NT2/D1 (cell line): Measurements from ENCODE around the gene ANKS4B.

Experiments
- DNase-seq: peaks from one replicate; pipeline ENCODE4 v3.0.0-alpha.2; 2011; ENCODE audit warnings: low read depth, low spot score
- H3K27me3 ChIP-seq: 2 replicates; pipeline ENCODE4 v1.6.0; 2011; ENCODE audit warnings: mild to moderate bottlenecking; ENCODE audit not compliant: insufficient read length, insufficient read depth
- H3K36me3 ChIP-seq: 2 replicates; pipeline ENCODE4 v1.6.1; 2011; ENCODE audit warnings: mild to moderate bottlenecking, low read length, mixed read lengths; ENCODE audit not compliant: insufficient read depth, insufficient read length
- H3K4me1 ChIP-seq: 2 replicates; pipeline ENCODE4 v1.5.1; 2011; ENCODE audit not compliant: insufficient read depth, insufficient read length
- H3K4me3 ChIP-seq: 2 replicates; pipeline ENCODE4 v1.5.1; 2011; ENCODE audit warnings: low read depth; ENCODE audit not compliant: insufficient read length
- H3K9ac ChIP-seq: 2 replicates; pipeline ENCODE4 v1.6.0; 2011; ENCODE audit warnings: low read depth; ENCODE audit not compliant: insufficient read length
- H3K9me3 ChIP-seq: 2 replicates; pipeline ENCODE4 v1.5.1; 2011; ENCODE audit warnings: mild to moderate bottlenecking, low read length; ENCODE audit not compliant: insufficient read depth
- SUZ12 ChIP-seq: IDR thresholded peaks from 2 replicates; pipeline ENCODE4 v1.6.1; 2011; ENCODE audit not compliant: insufficient read length, insufficient read depth; ENCODE audit errors: extremely low read depth
- YY1 ChIP-seq: IDR thresholded peaks from 2 replicates; pipeline ENCODE4 v1.6.1; 2011; ENCODE audit not compliant: insufficient read length, insufficient read depth
- ZNF274 ChIP-seq: IDR thresholded peaks from 2 replicates; pipeline ENCODE4 v1.6.1; 2011; ENCODE audit warnings: mild to moderate bottlenecking, low read depth, low read length

Gene ANKS4B

DNA sequence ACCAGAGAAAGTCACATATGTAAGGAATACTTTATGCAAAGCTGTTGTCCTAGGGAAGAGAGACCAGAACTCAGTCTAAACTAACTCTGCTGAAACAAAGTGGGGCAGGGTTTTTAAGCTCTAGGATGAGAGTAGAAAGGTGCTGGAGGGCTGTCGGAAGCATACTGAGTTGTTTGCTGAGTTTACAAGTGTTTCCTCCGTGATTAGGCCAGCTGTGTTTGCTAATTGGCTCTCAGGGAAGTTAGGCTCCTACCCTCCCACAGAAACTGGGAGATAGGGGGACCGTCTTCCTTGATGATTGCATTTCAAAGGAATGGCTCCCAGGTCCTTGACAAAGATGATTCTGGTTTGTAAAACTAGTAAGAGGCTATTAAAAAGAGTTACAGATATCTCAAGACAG, 69.0 kb downstream of the ANKS4B start:
- Histone ChIP-seq H3K36me3 (no peaks in the 10 kb centered on the region), H3K9me3 (no peaks in the 10 kb centered on the region), H3K4me1 (no peaks in the 10 kb centered on the region), H3K27me3 (peaks cover 36% of the 10 kb centered on the region), H3K4me3 (peak overlapping the region; percentile 85), H3K9ac (no peak overlapping the region)
- no peak for TF ChIP-seq YY1
- TF ChIP-seq ZNF274 = no peak
- no peak for TF ChIP-seq SUZ12
- DNase-seq = no peak

DNA sequence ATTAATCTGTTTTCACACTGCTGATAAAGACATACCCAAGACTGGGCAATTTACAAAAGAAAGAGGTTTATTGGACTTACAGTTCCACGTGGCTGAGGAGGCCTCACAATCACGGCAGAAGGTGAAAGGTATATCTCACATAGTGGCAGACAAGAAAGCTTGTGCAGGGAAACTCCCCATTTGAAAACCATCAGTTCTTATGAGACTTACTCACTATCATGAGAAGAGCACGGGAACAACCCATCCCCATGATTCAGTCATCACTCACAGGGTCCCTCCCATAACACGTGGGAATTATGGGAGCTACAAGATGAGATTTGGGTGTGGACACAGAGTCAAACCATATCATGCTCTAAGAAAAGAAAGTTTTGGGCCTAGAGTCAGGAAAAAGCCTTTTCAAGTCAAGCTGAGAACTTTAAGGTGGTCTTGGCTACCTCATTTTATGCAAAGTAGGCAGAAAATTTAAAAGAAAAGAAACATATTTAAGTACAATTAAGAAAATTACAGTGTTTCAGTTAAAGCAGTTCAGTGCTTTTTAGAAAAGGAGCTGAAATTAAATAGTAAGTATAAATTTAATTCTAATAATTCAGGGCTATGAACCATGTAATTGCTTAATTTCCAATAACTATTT, 69.5 kb downstream of the ANKS4B start:
- no peak overlapping the region for H3K4me3 ChIP-seq
- no peaks in the 10 kb centered on the region for H3K4me1 ChIP-seq
- no peaks in the 10 kb centered on the region for H3K36me3 ChIP-seq
- no peak for DNase-seq
- TF ChIP-seq ZNF274 = no peak
- no peak for TF ChIP-seq YY1
- no peak for TF ChIP-seq SUZ12
- H3K9ac ChIP-seq = no peak overlapping the region
- H3K27me3 ChIP-seq = peaks cover 36% of the 10 kb centered on the region
- H3K9me3 ChIP-seq = no peaks in the 10 kb centered on the region
